ENCODE measurements around the gene TBC1D9B. TPM values are rescaled to one million over a fixed set of nuclear protein-coding genes. Genes with fewer than 3 reads are reported as not detected.

The TBC1D9B gene
- total RNA-seq, 4 donors from 2014 or later: 56.1 to 65.9 (median 62.7) TPM

DNA sequence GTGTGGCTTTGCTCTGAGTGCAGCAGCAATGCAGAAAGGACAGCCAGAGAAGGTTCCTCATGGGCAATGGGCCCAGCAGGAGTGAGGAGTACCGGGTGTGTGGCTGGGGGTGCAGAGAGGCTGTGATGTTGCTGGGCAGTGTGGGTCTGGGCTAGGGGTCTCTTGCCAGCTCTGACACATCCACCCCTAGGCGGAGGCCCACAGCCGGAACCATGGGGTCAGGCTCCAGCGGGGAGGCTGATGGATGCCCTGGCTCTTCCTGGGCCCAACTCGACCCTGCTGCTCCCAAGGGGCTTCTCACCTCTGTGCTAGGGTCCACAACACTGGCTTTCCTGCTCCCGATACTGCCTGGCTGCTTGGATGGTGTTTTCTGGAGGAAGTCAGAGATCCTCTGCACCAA, 19.9 kb downstream of the TBC1D9B start:
- Histone ChIP-seq H3K27ac (peak overlapping the region; percentile 6 to 73 (median 33)), H3K4me3 (no peak overlapping the region), H3K9me3 (peaks cover 0 to 11% (median 0%) of the 10 kb centered on the region in 3 donors), H3K27me3 (no peaks in the 10 kb centered on the region), H3K36me3 (peaks cover 0 to 79% of the 10 kb centered on the region in 2 donors), H3K4me1 (peaks cover 12 to 16% of the 10 kb centered on the region in 2 donors)
- TF ChIP-seq, protein P1, sequence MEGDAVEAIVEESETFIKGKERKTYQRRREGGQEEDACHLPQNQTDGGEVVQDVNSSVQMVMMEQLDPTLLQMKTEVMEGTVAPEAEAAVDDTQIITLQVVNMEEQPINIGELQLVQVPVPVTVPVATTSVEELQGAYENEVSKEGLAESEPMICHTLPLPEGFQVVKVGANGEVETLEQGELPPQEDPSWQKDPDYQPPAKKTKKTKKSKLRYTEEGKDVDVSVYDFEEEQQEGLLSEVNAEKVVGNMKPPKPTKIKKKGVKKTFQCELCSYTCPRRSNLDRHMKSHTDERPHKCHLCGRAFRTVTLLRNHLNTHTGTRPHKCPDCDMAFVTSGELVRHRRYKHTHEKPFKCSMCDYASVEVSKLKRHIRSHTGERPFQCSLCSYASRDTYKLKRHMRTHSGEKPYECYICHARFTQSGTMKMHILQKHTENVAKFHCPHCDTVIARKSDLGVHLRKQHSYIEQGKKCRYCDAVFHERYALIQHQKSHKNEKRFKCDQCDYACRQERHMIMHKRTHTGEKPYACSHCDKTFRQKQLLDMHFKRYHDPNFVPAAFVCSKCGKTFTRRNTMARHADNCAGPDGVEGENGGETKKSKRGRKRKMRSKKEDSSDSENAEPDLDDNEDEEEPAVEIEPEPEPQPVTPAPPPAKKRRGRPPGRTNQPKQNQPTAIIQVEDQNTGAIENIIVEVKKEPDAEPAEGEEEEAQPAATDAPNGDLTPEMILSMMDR (IDR thresholded peaks at IDR 0.05 in 4 of 5, conservative IDR thresholded peaks at IDR 0.05 in 1 of 5): no peak
- no peak for TF ChIP-seq POLR2A (IDR thresholded peaks at IDR 0.05)
- no peak for ATAC-seq
- no peak for DNase-seq
- intact Hi-C loops (cut with DNase I; ENCODE audit: low total_unique reads) (loop anchor here (2.0 kb wide), 1 partner anchor 13 kb away; no protein-coding TSS in a partner anchor), in situ Hi-C loops (cut with MboI; ENCODE audit: low sequenced_read_pairs in 4 of 4) (no loop called here)

DNA sequence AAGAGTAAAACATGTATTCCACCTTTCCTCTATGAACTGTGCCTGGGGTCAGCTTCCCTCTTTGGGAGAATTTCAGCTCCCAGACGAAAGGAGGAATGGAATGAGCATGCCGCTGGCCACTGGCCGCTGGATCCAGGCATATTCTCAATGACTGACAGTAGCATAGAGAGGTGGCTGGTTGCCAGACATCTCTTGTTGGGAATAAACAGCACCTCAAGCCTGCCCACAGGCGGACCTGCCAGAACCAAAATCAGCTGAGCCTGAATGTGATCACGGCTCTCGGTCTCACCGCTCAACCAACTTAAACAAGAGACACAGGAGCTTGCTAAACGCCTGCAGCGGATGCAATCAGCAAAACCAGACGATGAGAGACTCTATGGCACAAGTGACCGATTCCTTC, 20.6 kb downstream of the TBC1D9B start:
- TF ChIP-seq POLR2A (IDR thresholded peaks at IDR 0.05): no peak
- TF ChIP-seq, protein P1 (IDR thresholded peaks at IDR 0.05 in 4 of 5, conservative IDR thresholded peaks at IDR 0.05 in 1 of 5): no peak
- Histone ChIP-seq H3K9me3 (peaks cover 0 to 11% (median 0%) of the 10 kb centered on the region in 3 donors), H3K4me1 (peaks cover 12 to 16% of the 10 kb centered on the region in 2 donors), H3K27ac (peak overlapping the region; percentile 6 to 73 (median 33)), H3K27me3 (no peaks in the 10 kb centered on the region), H3K4me3 (no peak overlapping the region), H3K36me3 (peaks cover 0 to 79% of the 10 kb centered on the region in 2 donors)
- DNase-seq (peak; percentile 55 to 60), ATAC-seq (peak; percentile 75 to 76)
- in situ Hi-C loops (cut with MboI; ENCODE audit: low sequenced_read_pairs in 4 of 4): no loop called here
- intact Hi-C loops (cut with DNase I; ENCODE audit: low total_unique reads): loop anchor here (2.0 kb wide), 1 partner anchor 14 kb away; no protein-coding TSS in a partner anchor

- DNase-seq (no peak), ATAC-seq (peak; percentile 43 to 55)
- Histone ChIP-seq H3K27me3 (no peaks in the 10 kb centered on the region), H3K4me3 (no peak overlapping the region), H3K27ac (peak overlapping the region; percentile 20 to 73 (median 38)), H3K9me3 (peaks cover 0 to 11% (median 0%) of the 10 kb centered on the region in 3 donors), H3K36me3 (peaks cover 0 to 72% of the 10 kb centered on the region in 2 donors), H3K4me1 (peaks cover 12 to 16% of the 10 kb centered on the region in 2 donors)
- TF ChIP-seq, protein P1 (IDR thresholded peaks at IDR 0.05 in 4 of 5, conservative IDR thresholded peaks at IDR 0.05 in 1 of 5): no peak
- no peak for TF ChIP-seq POLR2A (IDR thresholded peaks at IDR 0.05)
- in situ Hi-C loops (cut with MboI; ENCODE audit: low sequenced_read_pairs in 4 of 4) (no loop called here), intact Hi-C loops (cut with DNase I; ENCODE audit: low total_unique reads) (loop anchor here (2.0 kb wide), 1 partner anchor 14 kb away; no protein-coding TSS in a partner anchor)
Observed at GRCh38 chr5:179886190-179886911, 21.3 kb downstream of the TBC1D9B start.

DNA sequence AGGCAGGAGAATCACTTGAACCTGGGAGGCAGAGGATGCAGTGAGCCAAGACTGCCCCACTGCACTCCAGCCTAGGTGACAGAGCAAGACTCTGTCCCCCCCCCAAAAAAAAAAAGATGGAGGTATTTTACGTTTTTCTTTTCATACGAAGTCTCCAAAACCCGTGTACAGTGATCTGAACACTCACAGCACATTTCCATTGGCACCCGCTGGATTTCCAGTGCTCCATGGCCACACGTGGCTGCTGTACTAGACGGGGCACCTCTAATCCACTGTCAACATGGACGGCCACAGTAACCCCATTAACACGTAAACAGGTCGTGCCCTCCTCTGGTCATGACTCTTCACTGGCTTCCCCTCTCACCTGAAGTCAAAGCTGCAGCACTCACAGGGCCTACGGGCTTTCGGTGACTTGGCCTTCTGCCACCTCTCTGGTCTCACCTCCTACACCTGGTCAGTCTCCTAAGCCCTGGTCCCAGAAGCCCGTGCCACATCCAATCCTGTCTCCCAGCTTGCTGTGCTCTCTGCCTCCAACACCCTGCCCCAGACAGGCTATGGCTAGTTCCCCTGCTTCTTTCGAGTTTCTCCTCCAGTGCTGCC, 22.1 kb downstream of the TBC1D9B start:
- Histone ChIP-seq H3K4me1 (peaks cover 12 to 19% of the 10 kb centered on the region in 2 donors), H3K4me3 (no peak overlapping the region), H3K27ac (peak overlapping the region; percentile 20 to 73 (median 38)), H3K36me3 (peaks cover 0 to 64% of the 10 kb centered on the region in 2 donors), H3K27me3 (no peaks in the 10 kb centered on the region), H3K9me3 (peaks cover 0 to 11% (median 0%) of the 10 kb centered on the region in 3 donors)
- TF ChIP-seq POLR2A (IDR thresholded peaks at IDR 0.05): no peak
- TF ChIP-seq, protein P1 (IDR thresholded peaks at IDR 0.05 in 4 of 5, conservative IDR thresholded peaks at IDR 0.05 in 1 of 5): no peak
- ATAC-seq: no peak
- no peak for DNase-seq
- intact Hi-C loops (cut with DNase I; ENCODE audit: low total_unique reads) (loop anchor here (2.0 kb wide), 1 partner anchor 15 kb away; no protein-coding TSS in a partner anchor), in situ Hi-C loops (cut with MboI; ENCODE audit: low sequenced_read_pairs in 4 of 4) (no loop called here)

All from gastrocnemius medialis (tissue), 4 donors.